GM21367 (cell line): ENCODE measurements around the gene DGCR2.
"Not testable (repeated sequence)": the region's sequence is repeated elsewhere in the genome, so short reads cannot be mapped to it uniquely, and the experiment has no call there.

Experiments used
- ATAC-seq: cut with Tn5 transposase; IDR thresholded peaks from one replicate; pipeline ENCODE4 v1.9.1; 2021; ENCODE audit not compliant: unreplicated experiment

DGCR2 gene

GRCh38 chr22:19032898-19033567 is 89.2 kb downstream of the DGCR2 start:
- not testable (repeated sequence) for ATAC-seq

- ATAC-seq, result not testable (repeated sequence)
Observed at GRCh38 chr22:19032156-19032785, 89.9 kb downstream of the DGCR2 start.

- ATAC-seq, result not testable (repeated sequence)
Observed at GRCh38 chr22:19030889-19031252, 91.3 kb downstream of the DGCR2 start.

GRCh38 chr22:19030226-19030888 is 91.9 kb downstream of the DGCR2 start:
- not testable (repeated sequence) for ATAC-seq

GRCh38 chr22:19029113-19030103 is 92.8 kb downstream of the DGCR2 start:
- ATAC-seq, result not testable (repeated sequence)

GRCh38 chr22:19028060-19028455 is 94.2 kb downstream of the DGCR2 start:
- not testable (repeated sequence) for ATAC-seq

- ATAC-seq, result not testable (repeated sequence)
Observed at GRCh38 chr22:19027371-19028059, 94.7 kb downstream of the DGCR2 start.

GRCh38 chr22:19026080-19026479 is 96.1 kb downstream of the DGCR2 start:
- ATAC-seq, result not testable (repeated sequence)

- ATAC-seq, result not testable (repeated sequence)
Observed at GRCh38 chr22:19024956-19025489, 97.2 kb downstream of the DGCR2 start.

GRCh38 chr22:19023931-19024330 is 98.3 kb downstream of the DGCR2 start:
- not testable (repeated sequence) for ATAC-seq

GRCh38 chr22:19022755-19023154 is 99.5 kb downstream of the DGCR2 start:
- no peak for ATAC-seq

GRCh38 chr22:19019679-19020032 is 102.6 kb downstream of the DGCR2 start:
- ATAC-seq, result no peak

GRCh38 chr22:19019029-19019678 is 103.1 kb downstream of the DGCR2 start:
- ATAC-seq, result no peak

GRCh38 chr22:19018256-19018655 is 104.0 kb downstream of the DGCR2 start:
- no peak for ATAC-seq

GRCh38 chr22:19016081-19016766 is 106.0 kb downstream of the DGCR2 start:
- no peak for ATAC-seq

- no peak for ATAC-seq
Observed at GRCh38 chr22:19014886-19015285, 107.3 kb downstream of the DGCR2 start.

GRCh38 chr22:19013881-19014598 is 108.2 kb downstream of the DGCR2 start:
- ATAC-seq, result not testable (repeated sequence)

- ATAC-seq, result not testable (repeated sequence)
Observed at GRCh38 chr22:19013411-19013810, 108.8 kb downstream of the DGCR2 start.
